ENCODE results near the gene FXYD4. TPM values are rescaled to one million over a fixed set of nuclear protein-coding genes. Genes with fewer than 3 reads are reported as not detected.

Gene FXYD4
- total and polyA plus RNA-seq, 2 experiments from 2014 or later, result 0.19 to 0.80 TPM

- no peak overlapping the region for H3K4me3 ChIP-seq
- peak overlapping the region; percentile 56 for H3K27ac ChIP-seq
- WGBS (ENCODE audit: low lambda C conversion rate, missing lambda C conversion rate), result 35% methylated on average over 3 of the region's 3 CpGs
- no peaks in the 10 kb centered on the region for H4K20me1 ChIP-seq (ENCODE audit: insufficient read depth, poor library complexity, severe bottlenecking)
- H3K4me2 ChIP-seq, result no peak overlapping the region
- no peaks in the 10 kb centered on the region for H3K36me3 ChIP-seq (replicated peaks; ENCODE audit: insufficient read depth, low read depth)
- H3K9me2 ChIP-seq (replicated peaks; ENCODE audit: insufficient read depth), result no peaks in the 10 kb centered on the region
- no peak overlapping the region for H2AFZ ChIP-seq
- H3K27me3 ChIP-seq, result no peaks in the 10 kb centered on the region
- H3K79me2 ChIP-seq, result no peaks in the 10 kb centered on the region
- no peaks in the 10 kb centered on the region for H3K9me3 ChIP-seq (ENCODE audit: low read depth)
- DNase-seq (ENCODE audit: low spot score), result no peak
- peaks cover 6% of the 10 kb centered on the region for H3K4me1 ChIP-seq (ENCODE audit: insufficient read depth)
- TF ChIP-seq EZH2phosphoT487 (IDR thresholded peaks at IDR 0.05; ENCODE audit: low read depth, severe bottlenecking, unreplicated experiment) (no peak), CTCF (IDR thresholded peaks at IDR 0.05; ENCODE audit: poor library complexity) (no peak), EZH2 (IDR thresholded peaks at IDR 0.05; ENCODE audit: borderline replicate concordance) (no peak)
Observed at GRCh38 chr10:43353495-43354329, 17.7 kb upstream of the FXYD4 start.

GRCh38 chr10:43354330-43354635, 17.2 kb upstream of the FXYD4 start:
- Histone ChIP-seq H3K79me2 (no peaks in the 10 kb centered on the region), H3K4me3 (no peak overlapping the region), H2AFZ (no peak overlapping the region), H3K36me3 (replicated peaks; ENCODE audit: insufficient read depth, low read depth) (no peaks in the 10 kb centered on the region), H3K9me3 (ENCODE audit: low read depth) (no peaks in the 10 kb centered on the region), H4K20me1 (ENCODE audit: insufficient read depth, poor library complexity, severe bottlenecking) (no peaks in the 10 kb centered on the region), H3K9me2 (replicated peaks; ENCODE audit: insufficient read depth) (no peaks in the 10 kb centered on the region), H3K27ac (no peak overlapping the region), H3K4me1 (ENCODE audit: insufficient read depth) (peaks cover 6% of the 10 kb centered on the region), H3K27me3 (no peaks in the 10 kb centered on the region), H3K4me2 (no peak overlapping the region)
- no peak for DNase-seq (ENCODE audit: low spot score)
- TF ChIP-seq EZH2phosphoT487 (IDR thresholded peaks at IDR 0.05; ENCODE audit: low read depth, severe bottlenecking, unreplicated experiment) (no peak), CTCF (IDR thresholded peaks at IDR 0.05; ENCODE audit: poor library complexity) (no peak), EZH2 (IDR thresholded peaks at IDR 0.05; ENCODE audit: borderline replicate concordance) (no peak)
- WGBS (ENCODE audit: low lambda C conversion rate, missing lambda C conversion rate), result 32% methylated on average over 2 of the region's 2 CpGs

- 16% methylated on average over 2 of the region's 2 CpGs for WGBS (ENCODE audit: low lambda C conversion rate, missing lambda C conversion rate)
- H3K36me3 ChIP-seq (replicated peaks; ENCODE audit: insufficient read depth, low read depth), result no peaks in the 10 kb centered on the region
- DNase-seq (ENCODE audit: low spot score), result no peak
- no peaks in the 10 kb centered on the region for H3K27me3 ChIP-seq
- H3K9me3 ChIP-seq (ENCODE audit: low read depth), result no peaks in the 10 kb centered on the region
- TF ChIP-seq CTCF (IDR thresholded peaks at IDR 0.05; ENCODE audit: poor library complexity) (no peak), EZH2 (IDR thresholded peaks at IDR 0.05; ENCODE audit: borderline replicate concordance) (no peak), EZH2phosphoT487 (IDR thresholded peaks at IDR 0.05; ENCODE audit: low read depth, severe bottlenecking, unreplicated experiment) (no peak)
- no peak overlapping the region for H3K27ac ChIP-seq
- H3K4me1 ChIP-seq (ENCODE audit: insufficient read depth), result peaks cover 6% of the 10 kb centered on the region
- no peaks in the 10 kb centered on the region for H3K9me2 ChIP-seq (replicated peaks; ENCODE audit: insufficient read depth)
- H4K20me1 ChIP-seq (ENCODE audit: insufficient read depth, poor library complexity, severe bottlenecking), result no peaks in the 10 kb centered on the region
- no peak overlapping the region for H3K4me2 ChIP-seq
- H2AFZ ChIP-seq, result no peak overlapping the region
- no peak overlapping the region for H3K4me3 ChIP-seq
- H3K79me2 ChIP-seq, result no peaks in the 10 kb centered on the region
Observed at GRCh38 chr10:43354879-43355380, 16.5 kb upstream of the FXYD4 start.

All from hepatocyte (in vitro differentiated cells).